HFFc6 (cell line): Measurements from ENCODE around the gene PRR12. TPM values are rescaled to one million over a fixed set of nuclear protein-coding genes. Genes with fewer than 3 reads are reported as not detected.

ENCODE experiments used
- DNase-seq: peaks from one replicate; pipeline ENCODE4 v3.0.0-alpha.2; 2018
- H3K27ac Mint-ChIP-seq: 2 replicates; pipeline ENCODE4 v1.8.0; 2020; ENCODE audit warnings: mild to moderate bottlenecking, mixed read lengths
- H3K27me3 Mint-ChIP-seq: 2 replicates; pipeline ENCODE4 v1.8.0; 2021; ENCODE audit warnings: mild to moderate bottlenecking, moderate library complexity, mixed read lengths; ENCODE audit not compliant: insufficient read depth
- H3K36me3 Mint-ChIP-seq: 2 replicates; pipeline ENCODE4 v1.8.0; 2021; ENCODE audit warnings: low read depth, mixed read lengths
- H3K4me1 Mint-ChIP-seq: 2 replicates; pipeline ENCODE4 v1.8.0; 2020; ENCODE audit warnings: low read depth, mixed read lengths
- H3K4me3 Mint-ChIP-seq: 2 replicates; pipeline ENCODE4 v1.8.0; 2020; ENCODE audit warnings: mild to moderate bottlenecking, moderate library complexity, mixed read lengths
- H3K9me3 Mint-ChIP-seq: 2 replicates; pipeline ENCODE4 v1.8.0; 2020; ENCODE audit warnings: mild to moderate bottlenecking, mixed read lengths
- CTCF ChIP-seq: fragments of 200-600 bp; sonication (generic); IDR thresholded peaks from 2 replicates; pipeline ENCODE4 v1.5.0; 2021; ENCODE audit warnings: antibody characterized with exemption, mild to moderate bottlenecking
- total RNA-seq, 6 experiments: library from RNA; stranded (reverse); fragmentation: NEBNext Ultra II Directional; extraction: Animal tissue kit (Norgen Biotek cat#: 25700); gene quantifications; 2 replicates in 1 of 6; 3 replicates in 5 of 6; pipeline ENCODE4 v1.2.3, GENCODE V29; 2021

The PRR12 gene
- total RNA-seq, 6 experiments from 2014 or later = 23.3 to 26.2 (median 24.3) TPM

DNA sequence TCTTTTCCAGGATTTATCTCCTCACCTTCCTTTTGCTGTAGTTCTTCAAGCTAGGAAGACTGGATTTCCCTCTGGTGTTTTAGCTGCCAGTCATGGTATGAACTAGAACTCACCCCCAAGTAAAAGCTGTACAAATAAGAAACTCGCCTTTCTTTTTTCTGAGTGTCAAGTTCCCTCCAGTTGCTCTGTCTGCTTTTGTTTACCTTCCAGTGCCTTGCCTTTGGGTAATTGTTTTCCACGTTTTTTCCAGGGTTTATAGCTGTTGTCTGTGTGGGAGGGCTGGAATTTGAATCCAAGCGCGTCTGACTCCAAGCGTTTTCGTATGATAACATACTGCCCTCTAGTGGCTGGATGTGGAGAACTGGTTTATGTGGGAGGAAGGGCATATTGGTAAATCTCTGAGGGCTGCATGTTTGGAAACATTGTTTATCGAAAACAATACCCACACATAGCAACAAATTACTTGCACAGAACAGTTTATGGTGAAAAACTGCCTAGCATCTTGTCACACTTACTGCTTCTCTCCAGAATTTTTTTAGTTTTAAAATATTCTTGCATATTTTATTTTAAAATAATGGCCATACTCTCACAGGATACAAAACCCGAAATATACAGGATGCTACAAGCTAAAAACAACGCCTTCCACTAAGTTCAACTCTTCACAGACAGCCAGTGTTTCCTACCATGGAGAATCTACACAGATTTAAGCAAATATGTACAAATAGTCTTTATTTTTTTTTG, 44.0 kb upstream of the PRR12 start:
- Mint-ChIP-seq H3K9me3 (no peaks in the 10 kb centered on the region), H3K4me3 (peak overlapping the region; percentile 1; the same call in 1 of the 2 replicates), H3K27me3 (peaks cover 3% of the 10 kb centered on the region), H3K36me3 (no peaks in the 10 kb centered on the region; the same call in 1 of the 2 replicates), H3K27ac (peak overlapping the region; percentile 22; the same call in 1 of the 2 replicates), H3K4me1 (peaks cover 6% of the 10 kb centered on the region)
- TF ChIP-seq CTCF = peak; percentile 96
- DNase-seq = peak; percentile 87

GRCh38 chr19:49549045-49549444, 41.9 kb upstream of the PRR12 start:
- no peaks in the 10 kb centered on the region for H3K9me3 Mint-ChIP-seq
- no peak overlapping the region for H3K27ac Mint-ChIP-seq

DNA sequence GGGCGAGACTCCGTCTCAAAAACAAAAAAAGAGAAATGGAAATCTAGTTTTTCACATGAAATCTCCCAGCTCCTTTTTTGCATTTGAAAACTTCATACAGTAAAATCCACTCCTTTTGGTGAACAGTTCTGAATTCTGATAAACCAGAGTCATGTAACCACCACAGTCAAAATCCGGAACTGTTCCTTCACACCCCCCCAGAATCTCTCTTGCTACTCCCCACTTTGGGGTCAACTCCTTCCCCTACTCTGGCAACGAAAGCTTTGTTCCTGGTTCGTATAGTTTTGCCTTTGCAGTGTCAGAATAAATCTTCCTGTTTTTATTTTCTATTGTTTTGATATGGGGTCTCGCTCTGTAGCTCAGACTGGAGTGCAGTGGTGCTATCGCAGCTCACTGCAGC, 39.5 kb upstream of the PRR12 start:
- Mint-ChIP-seq H3K36me3 (peaks cover 12% of the 10 kb centered on the region), H3K4me3 (no peak overlapping the region), H3K27me3 (no peaks in the 10 kb centered on the region; the same call in 1 of the 2 replicates), H3K27ac (no peak overlapping the region; the same call in 1 of the 2 replicates), H3K9me3 (no peaks in the 10 kb centered on the region), H3K4me1 (peaks cover 23% of the 10 kb centered on the region)
- DNase-seq = no peak
- no peak for TF ChIP-seq CTCF

More at GRCh38 chr19:49549045-49549444, 41.9 kb upstream of the PRR12 start:
- H3K4me3 Mint-ChIP-seq = no peak overlapping the region
- H3K27me3 Mint-ChIP-seq = peaks cover 3% of the 10 kb centered on the region
- no peak for TF ChIP-seq CTCF
- peaks cover 6% of the 10 kb centered on the region; the same call in 1 of the 2 replicates for H3K36me3 Mint-ChIP-seq
- H3K4me1 Mint-ChIP-seq = peaks cover 13% of the 10 kb centered on the region
- DNase-seq = no peak

- Mint-ChIP-seq H3K4me3 (no peak overlapping the region), H3K4me1 (peaks cover 17% of the 10 kb centered on the region), H3K36me3 (peaks cover 18% of the 10 kb centered on the region), H3K27ac (no peak overlapping the region; the same call in 1 of the 2 replicates), H3K27me3 (peaks cover 2% of the 10 kb centered on the region; the same call in 1 of the 2 replicates), H3K9me3 (no peaks in the 10 kb centered on the region)
- no peak for TF ChIP-seq CTCF
- no peak for DNase-seq
These were observed 38.2 kb upstream of the PRR12 start for GRCh38 chr19:49552749-49553148.

GRCh38 chr19:49553451-49554271, 37.3 kb upstream of the PRR12 start:
- Mint-ChIP-seq H3K27ac (peak overlapping the region; percentile 90), H3K9me3 (no peaks in the 10 kb centered on the region), H3K4me3 (no peak overlapping the region; the same call in 1 of the 2 replicates), H3K27me3 (peaks cover 2% of the 10 kb centered on the region; the same call in 1 of the 2 replicates), H3K4me1 (peaks cover 17% of the 10 kb centered on the region), H3K36me3 (peaks cover 18% of the 10 kb centered on the region)
- DNase-seq = peak; percentile 71
- no peak for TF ChIP-seq CTCF
